HG03442 (cell line): ENCODE results near the gene FADS1.

Experiments used
- ATAC-seq: cut with Tn5 transposase; IDR thresholded peaks from one replicate; pipeline ENCODE4 v1.9.1; 2021; ENCODE audit warnings: mild to moderate bottlenecking, moderate library complexity; ENCODE audit not compliant: unreplicated experiment

Gene FADS1

DNA sequence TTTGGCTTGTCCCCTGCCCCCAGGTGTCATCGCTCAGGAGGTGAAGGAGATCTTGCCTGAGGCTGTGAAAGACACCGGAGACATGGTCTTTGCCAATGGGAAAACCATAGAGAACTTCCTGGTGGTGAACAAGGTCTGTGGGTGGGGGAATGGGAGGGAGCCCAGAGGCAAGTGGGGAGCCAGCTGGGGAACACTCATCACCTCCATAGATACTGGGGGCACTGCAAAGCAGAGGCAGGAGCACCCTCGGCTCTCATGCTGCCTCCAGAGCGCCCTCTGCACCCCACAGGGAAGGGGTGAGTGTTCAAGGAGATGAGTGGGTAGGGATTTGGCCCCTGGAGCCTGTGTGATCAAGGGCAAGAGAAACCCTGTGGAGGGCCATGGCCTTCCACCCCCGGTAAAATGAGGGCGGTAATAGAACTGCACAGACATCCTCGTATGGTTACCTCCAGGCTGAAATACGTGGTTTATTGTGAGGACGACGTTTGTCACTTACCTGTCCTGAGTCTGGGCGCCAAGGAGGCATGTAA is 38.4 kb downstream of the FADS1 start:
- ATAC-seq, result no peak

DNA sequence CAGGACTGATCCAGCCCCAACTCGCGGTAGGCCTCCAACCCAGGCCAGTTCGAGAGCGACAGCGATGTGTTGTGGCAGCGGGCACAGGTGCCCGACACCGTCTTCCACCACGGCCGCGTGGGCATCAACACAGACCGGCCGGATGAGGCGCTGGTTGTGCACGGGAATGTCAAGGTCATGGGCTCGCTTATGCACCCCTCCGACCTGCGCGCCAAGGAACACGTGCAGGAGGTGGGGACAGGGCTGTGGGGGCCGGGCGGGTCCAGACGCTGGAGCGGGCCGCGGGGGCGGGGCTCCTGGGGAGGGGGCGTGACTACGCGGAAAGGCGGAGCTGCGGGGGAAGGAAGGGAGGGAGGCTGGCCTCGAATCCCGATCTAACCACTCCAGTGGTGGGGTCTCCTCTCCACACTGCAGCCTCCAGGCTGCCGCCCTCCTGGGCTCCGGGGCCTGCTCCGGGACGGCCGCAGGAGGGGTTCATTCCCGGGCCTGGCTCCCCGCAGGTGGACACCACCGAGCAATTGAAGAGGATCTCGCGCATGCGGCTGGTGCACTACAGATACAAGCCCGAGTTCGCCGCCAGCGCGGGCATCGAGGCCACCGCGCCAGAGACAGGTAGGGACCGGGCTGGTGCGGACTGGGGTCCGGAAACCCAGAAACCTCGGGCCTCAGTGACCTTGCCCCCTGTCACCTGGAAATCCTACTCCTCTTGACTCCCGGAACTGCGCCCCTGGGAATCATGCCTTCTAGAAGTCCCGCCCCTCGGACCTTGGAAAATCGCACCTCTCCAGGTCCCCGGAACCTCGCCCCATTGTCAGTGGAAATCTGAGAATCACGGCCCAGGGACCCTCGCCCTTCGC is 39.3 kb downstream of the FADS1 start:
- ATAC-seq, result no peak

GRCh38 chr11:61776561-61777075 is 40.2 kb downstream of the FADS1 start:
- peak; percentile 42 for ATAC-seq

DNA sequence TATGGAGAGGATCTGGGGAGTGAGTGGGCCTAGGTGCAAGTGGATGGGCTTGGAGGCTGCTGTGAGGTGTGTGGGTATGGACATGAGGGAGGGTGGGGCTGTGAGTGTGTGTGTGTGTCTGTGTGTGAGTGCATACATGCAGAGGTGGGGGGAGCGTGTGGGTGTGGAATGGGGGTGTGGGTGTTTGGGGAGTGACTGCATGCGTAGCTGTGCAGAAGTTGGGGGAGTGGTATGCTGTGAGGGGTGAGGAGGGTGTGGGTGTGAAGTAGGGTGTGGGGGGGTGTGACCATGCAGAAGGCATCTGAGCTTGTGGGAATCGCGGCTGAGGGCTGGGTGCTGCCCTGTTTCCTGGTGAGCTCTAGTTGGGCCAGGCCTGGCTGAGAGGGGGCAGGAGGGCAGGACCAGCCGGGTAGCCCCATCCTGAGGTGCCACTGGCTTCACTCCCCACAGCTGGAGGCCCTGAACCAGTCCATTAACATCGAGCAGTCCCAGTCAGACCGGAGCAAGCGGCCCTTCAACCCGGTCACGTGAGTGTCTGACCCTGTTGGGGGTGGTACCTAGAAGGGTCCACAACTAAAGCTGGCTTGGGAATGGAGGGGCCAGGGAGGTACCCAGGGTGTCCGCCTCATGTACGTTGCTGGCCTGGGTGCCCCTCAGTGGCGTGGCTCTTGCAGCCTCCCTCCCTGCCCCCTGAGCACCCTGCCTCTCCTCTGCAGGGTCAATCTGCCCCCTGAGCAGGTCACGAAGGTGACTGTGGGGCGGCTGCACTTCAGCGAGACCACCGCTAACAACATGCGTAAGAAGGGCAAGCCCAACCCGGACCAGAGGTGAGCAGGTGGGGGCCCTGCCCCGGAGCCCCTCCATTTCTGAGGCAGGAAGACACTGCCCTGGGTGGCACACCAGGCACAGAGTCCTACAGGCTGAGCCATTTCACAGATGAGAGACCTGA is 40.9 kb downstream of the FADS1 start:
- no peak for ATAC-seq

GRCh38 chr11:61775106-61775505 is 41.7 kb downstream of the FADS1 start:
- no peak for ATAC-seq

GRCh38 chr11:61774411-61774810 is 42.4 kb downstream of the FADS1 start:
- ATAC-seq, result no peak

DNA sequence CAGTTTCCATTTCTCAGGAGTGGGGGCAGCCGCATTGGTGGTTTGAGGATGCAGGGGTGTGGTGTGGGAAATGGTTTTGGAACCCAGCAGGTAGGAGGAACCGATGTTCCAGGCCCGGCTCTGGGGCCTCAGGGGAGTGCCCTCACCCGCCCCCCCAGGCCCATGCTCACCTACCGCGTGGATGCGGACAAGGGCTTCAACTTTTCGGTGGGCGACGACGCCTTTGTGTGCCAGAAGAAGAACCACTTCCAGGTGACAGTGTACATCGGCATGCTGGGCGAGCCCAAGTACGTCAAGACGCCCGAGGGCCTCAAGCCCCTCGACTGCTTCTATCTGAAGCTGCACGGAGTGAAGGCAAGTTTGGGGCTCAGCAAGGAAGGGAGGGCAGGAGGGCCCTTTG is 43.0 kb downstream of the FADS1 start:
- ATAC-seq, result no peak

DNA sequence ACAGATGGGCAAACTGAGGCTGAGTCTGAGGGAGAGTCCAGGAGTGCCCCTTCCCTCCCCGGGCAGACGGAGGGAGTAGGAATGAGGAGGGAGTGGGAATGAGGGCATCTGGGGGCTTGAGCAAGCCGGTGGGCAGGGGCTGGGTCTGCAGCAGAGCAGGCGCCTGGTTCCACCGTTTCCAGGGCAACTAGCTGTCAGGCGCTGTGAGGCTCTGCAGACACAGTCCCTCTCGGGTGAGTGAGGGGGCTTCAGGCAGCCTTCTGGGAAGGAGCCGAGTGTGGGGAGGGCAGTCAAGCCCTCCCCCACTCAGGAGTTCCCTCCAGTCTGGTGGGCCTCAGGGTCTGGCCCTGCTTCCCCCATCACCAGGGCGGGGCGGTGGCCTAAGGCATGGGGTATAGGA is 43.4 kb downstream of the FADS1 start:
- no peak for ATAC-seq

DNA sequence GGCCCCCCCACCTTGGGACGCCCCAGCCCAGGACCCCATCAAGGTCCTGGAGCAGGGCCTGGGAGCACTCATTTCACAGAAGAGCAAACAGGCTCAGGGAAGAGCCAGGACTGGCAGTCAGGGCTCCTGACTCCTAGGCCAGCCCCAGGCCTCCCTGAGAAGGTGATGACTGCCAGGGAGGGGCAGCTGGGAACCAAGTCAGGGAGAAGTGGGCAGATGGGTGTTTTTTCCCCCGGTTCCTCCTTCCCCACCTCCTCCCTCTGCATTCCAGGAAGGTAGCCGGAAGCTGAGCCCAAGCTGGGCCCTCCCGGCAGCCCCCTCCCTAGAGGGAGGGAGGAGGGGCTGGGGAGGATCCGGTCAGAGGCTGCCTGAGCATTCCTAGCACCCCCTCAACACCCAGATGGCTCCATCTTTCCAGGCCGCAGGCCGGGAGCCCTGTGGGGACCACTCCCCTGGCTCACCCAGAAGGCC is 44.8 kb downstream of the FADS1 start:
- no peak for ATAC-seq

GRCh38 chr11:61771195-61771894 is 45.5 kb downstream of the FADS1 start:
- ATAC-seq, result no peak

DNA sequence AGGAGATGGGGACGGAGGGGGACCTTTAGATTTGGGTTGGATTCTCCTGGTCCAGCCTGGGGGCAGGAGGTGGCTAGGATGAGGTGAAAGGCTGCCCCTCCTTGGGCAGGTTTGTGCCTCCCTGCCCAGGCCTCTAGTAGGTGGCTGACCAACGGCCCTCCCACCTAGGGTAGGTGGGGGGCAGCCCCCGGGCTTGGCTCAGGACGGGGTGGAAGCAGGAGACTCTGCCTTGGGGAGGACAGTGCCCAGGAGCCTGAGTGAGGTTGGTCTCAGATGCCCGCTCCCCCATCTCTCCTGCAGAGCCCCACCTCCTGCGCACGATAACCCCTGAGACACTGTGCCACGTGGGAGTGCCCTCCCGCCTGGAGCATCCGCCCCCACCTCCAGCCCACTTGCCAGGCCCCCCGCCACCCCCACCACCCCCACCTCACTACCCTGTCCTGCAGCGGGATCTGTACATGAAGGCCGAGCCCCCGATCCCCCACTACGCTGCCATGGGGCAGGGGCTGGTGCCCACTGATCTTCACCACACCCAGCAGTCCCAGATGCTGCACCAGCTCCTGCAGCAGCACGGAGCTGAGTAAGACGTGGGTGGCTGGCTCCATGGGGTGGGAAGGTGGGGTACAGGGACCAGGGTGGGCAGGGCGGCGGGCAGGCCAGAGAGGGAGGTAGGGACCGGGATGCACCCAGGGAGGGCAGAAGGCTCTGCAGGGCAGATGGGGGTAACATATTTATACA is 46.7 kb downstream of the FADS1 start:
- no peak for ATAC-seq

GRCh38 chr11:61769169-61769920 is 47.5 kb downstream of the FADS1 start:
- no peak for ATAC-seq

- no peak for ATAC-seq
Measured at GRCh38 chr11:61768376-61769076, 48.3 kb downstream of the FADS1 start.

DNA sequence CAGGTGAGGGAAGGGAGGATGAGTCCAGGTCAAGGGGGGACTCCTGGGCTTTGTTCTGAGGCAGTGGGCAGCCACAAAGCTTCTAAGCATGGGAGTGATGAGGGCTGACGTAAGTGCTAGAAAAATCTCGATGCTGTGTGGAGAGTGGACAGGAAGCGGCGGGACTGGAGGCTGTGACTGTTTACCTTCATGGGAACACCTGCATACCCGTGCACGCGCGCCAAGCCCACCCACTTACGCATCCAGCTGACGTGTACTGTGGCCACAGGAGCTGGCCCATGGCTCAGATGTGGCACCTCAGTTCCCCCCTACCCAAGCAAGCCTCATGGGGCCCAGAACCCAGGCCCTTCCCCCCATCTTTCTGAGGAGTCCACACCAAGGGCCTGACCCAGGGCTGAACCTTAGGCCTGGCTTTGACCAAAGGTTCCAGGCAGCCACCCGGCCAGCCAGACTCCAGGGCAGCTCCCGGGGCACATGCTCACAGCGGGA is 50.4 kb downstream of the FADS1 start:
- no peak for ATAC-seq

- ATAC-seq, result no peak
Measured at GRCh38 chr11:61765550-61766253, 51.1 kb downstream of the FADS1 start.

GRCh38 chr11:61764606-61765260 is 52.1 kb downstream of the FADS1 start:
- ATAC-seq, result no peak

DNA sequence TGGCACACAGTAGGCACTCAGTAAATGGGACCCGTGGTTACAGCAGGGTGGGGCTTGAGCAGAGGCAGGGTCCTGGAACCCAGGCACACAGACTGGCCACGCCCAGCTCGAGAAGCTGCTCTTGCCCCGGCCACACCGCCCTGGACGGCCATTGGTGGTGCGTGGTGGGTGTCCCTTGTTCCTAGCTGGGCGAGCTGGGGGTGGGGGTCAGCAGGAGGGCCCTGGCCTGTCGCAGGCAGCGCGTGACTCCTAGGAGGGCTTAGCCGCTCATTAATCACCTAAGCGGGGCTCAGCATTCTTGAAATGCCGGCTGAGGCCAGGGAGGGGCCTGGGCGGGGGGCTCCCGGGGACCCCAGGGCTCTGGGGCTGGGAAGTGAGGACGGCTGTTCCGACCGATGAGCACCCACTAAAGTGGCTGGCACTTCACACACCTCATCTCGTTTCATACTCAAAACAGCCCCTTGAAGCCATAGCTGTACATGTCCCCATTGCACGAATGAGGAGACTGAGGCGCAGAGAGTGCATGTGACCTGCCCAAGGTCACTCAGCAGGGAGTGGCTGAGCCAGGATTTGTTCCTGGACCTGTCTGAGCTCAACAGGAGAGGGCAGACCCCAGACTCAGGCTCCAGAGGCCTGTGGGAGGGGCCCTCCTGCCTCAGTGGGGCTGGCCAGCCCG is 52.7 kb downstream of the FADS1 start:
- no peak for ATAC-seq
